ENCODE measurements around the gene SERPINA5. TPM values are rescaled to one million over a fixed set of nuclear protein-coding genes. Genes with fewer than 3 reads are reported as not detected.
"Not testable (repeated sequence)": the region's sequence is repeated elsewhere in the genome, so short reads cannot be mapped to it uniquely, and the experiment has no call there.

The SERPINA5 gene
- total RNA-seq, 1 donor from 2014 or later, result under 0.01 TPM

DNA sequence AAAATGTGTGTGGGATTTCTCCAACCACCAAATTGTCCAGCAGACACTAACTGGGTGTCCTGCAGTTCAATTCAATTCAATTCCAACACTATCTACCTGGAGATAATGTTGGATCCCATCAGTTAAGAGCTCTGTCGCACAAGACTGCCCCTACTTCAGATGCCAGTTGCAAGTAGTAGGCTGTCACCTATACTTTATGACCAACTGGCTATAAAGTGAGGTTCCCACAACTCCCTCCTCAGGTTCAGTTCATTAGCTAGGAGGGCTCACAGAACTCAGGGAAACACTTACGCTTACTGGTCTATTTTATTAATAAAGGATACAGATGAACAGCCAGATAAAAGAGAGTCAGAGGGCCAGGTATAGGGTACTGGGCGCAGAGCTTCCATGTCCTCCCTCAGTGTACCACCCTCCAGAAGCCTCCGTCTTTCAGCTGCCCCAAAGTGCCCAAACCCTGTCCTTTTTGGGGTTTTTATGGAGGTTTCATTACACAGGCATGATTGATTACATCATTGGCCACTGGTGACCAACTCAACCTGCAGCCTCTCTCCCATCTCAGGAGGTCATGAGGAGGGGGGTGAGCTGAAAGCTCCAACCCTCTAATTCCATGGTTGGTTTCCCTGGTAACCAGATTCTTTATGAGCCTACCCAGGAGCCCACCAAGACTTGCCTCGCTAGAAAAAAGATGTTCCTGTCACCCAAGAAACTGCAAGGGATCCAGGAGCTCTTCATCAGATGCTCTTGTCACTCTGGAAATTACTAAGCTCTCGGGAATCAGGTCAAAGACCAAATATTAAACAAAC lies 7.5 kb upstream of the SERPINA5 start:
- no peak for DNase-seq (ENCODE audit: low read depth in 2 of 2)

DNA sequence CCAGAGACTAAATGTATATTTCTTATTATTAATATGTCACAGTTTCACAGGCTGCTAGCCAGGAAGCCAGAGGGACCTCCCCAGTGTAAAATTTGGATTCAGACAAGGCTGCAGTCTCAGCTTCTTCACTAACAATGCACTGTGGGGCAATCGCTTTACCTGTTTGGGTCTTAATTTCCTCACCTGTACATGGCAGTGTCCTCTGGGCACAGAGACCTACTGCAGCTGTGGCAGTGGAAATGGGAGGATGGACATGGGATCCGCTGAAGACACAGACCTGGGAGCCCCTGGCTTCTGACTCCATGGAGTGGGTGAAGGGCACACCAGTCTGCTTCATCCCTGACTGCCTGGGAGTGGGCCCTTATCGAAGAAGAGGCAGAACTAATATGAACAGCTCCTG lies 6.9 kb upstream of the SERPINA5 start:
- DNase-seq (ENCODE audit: low read depth in 2 of 2), result no peak

DNA sequence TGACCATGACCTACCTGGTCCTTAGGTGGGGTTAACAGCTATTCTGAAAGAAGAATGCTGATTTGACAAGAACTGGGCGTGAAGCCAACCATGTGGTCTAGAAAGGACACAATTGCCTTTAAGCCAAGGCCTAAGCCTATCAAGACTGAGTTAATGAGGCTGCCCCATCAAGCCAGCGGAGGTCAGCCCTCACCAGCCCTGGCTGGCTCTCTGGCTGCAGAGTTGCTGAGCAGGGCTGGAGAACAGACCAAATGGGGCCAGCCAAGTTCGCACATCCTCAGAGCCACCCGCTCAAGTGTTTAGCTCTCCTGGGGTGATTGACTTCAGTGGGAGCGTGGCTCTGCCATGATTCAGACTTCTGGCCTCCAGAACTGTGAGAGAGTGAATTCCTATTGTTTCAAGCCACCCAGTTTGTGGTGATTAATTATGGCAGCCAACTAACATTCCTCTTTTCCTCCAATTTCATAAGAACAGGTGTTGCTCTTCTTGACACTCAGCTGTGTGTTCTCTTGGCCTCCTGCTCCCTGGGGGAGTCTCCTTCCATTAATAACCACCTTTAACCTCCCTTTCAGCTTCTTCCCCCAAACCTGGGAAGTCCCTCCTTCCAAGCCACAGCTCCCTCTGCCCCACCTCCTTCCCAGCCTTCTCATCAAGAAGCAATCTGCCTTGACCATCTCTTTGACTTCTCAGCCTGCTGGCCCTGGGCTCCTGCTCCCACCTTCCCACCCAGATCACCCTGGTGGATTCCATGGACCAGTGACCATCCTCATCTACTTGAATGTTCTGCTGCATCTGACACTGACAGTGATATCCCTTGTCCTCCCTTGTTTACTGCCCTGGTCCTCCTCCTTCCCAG lies 5.3 kb upstream of the SERPINA5 start:
- DNase-seq (ENCODE audit: low read depth in 2 of 2), result peak in 1 of 2 donors; percentile 76

DNA sequence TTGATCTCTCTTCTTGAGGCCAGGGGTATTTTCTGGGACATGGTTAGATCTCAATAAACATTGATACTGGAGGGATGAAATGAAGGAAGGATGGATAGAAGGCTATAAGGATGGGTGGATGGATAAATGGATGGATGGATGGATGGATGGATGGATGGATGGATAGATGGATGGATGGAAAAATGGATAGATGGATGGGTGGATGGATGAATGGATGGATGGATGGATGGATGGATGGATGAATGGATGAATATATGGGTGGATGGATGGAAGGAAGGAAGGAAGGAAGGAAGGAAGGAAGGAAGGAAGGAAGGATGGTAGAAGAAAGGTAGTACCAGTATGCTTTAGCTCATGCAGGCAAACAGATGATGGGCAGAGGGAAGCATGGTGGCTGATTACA lies 3.8 kb upstream of the SERPINA5 start:
- not testable (repeated sequence) for DNase-seq (ENCODE audit: low read depth in 2 of 2)

DNA sequence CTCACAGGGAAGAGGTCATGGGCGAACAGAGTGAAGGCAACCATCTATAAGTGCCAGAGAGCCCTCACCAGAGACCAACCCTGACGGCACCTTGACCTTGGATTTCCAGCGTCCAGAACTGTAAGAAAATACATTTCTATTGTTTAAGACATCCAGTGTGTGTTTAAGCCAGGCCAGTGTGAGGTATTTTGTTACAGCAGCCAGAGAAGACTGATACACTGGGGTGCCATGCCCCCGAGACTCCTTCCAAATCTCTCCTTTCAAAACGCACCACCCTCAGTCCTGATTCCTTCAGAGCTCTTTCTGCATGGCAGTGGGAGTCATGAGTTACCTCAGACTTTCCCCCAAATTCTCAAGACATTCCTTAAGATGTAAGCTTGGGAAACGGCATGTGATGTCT lies 2.5 kb upstream of the SERPINA5 start:
- DNase-seq (ENCODE audit: low read depth in 2 of 2), result no peak

DNA sequence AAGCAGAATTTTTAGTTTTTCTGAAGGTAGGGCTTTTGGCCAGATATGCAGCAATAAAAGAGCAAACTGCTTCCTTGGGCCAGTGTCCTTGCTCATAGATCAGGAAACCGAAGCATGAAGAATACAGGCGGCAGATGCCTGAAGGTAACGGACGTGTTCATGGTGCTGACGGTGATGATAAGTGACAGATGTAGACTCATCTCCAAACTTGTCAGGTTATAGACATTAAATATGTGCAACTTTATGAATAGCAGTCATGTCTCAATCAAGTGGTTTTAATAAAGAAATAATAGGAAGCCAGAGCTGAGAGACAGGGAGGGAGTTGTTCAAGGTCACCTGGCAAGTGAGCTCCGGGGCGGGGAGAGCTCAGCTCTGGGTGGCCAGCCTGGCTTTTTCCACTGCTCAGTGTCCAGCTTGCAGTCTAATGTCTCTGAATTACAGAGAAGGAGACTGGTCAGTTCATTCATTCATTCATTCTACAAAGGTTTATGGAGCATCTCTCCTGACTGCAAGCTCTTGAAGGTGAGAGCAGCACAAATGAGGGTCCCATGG lies 1.0 kb downstream of the SERPINA5 start:
- no peak for DNase-seq (ENCODE audit: low read depth in 2 of 2)

DNA sequence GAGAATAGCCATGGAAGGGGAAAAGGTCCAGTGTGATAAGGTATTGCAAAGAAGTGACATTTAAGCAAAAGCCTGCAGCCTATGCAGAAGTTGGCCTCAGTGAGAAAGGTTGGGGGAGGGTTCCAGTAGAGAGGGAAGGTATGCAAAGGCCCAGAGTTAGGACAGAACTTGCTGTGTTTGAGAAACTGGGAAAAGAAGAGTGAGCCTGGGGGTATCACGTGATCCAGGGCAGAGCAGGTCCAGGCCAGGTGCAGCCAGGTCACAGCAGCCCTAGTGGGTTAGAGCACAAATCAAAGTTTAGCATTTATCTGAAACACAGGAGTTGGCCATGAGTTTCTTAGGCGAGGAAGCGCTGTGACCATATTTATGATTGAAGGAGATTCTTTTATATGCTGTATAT lies 1.6 kb downstream of the SERPINA5 start:
- no peak for DNase-seq (ENCODE audit: low read depth in 2 of 2)

DNA sequence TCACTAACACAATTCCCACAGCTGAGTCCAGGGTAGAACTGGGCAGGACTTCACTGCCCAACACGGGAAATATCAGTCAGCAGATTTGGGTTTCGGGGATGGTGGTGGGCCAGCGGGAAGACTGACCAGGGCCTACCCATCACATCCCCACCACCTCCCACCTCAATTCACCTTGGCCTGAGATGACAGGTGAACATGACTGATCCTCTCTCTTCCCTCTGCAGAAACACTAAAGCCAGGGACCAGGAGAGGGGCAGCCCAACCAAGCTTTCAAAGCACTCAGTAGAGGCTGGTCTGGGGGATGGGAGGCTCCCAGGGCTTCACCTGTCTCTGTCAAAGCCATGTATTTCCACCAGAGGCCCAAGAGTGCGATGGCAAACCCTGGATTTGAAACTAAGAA lies 2.3 kb downstream of the SERPINA5 start:
- no peak for DNase-seq (ENCODE audit: low read depth in 2 of 2)

DNA sequence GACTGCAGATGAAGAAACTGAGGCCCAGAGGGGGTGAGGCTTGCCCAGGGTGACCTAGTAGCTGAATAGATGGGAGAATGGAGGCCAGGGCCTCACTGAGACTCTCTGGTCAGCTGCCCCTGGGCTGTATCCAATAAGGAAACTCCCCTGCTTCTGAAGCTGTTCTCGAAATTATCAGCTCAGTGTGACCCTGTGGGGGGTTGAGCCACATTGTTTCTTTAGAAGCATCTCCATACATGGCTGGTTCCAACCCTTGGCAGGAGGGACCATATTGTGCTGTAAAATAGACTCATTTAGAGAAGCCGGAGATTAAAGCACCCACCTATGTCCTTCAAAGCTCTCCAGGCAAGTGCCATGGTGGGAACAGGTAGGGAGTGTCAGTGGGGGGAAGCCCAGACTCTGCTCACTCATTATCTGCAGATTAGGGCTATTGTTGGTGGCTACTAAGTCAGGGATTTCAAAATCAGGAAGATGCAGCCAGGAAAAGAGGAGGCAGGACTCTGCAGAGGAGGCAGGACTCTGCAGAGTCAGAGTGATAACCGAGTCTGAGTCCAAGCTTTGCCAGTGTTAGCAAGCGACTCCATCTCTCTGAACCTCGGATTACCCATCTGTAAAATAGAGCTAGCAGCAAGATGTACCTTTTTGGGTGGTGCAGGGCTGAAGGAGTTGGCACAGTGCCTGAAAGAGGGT lies 3.5 kb downstream of the SERPINA5 start:
- DNase-seq (ENCODE audit: low read depth in 2 of 2), result no peak

DNA sequence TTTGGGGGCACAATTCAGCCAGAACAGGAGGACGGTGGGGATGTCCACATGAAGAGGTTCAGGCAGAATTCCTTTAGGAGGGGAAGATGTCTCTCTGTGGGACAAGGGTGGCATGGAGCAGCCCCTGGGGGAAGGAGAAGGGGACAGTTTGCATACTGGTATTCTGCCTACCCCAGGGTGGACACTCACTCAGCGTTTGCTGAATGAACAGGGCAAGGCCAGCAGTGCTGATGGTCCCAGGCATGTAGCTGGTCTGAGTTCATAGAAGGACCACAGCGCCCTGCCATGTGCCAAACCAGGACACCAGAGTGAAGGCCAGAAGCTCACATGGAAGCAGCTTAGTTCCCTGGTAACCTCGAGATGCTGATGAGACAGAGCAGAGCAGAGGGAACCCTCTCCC lies 5.4 kb downstream of the SERPINA5 start:
- DNase-seq (ENCODE audit: low read depth in 2 of 2), result no peak

DNA sequence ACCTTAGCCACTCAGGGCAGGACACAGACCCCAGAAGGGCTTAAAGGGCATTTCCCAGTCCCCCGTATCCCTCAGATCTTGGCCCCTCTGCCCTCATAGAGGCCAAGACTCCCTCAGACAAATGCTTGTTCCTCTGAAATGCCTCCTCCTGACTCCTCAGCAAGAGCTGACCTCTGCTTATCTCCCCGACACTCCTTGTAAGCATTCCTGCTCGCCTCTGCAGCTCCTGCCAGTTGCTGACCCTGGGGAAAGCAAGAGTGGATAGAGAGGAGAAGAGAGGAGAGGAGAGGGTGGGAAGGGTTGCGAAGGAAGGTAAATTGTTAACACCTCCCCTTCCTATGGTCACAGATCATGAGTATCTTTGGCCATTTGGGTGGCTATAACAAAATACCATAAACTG lies 7.1 kb downstream of the SERPINA5 start:
- DNase-seq (ENCODE audit: low read depth in 2 of 2), result no peak

DNA sequence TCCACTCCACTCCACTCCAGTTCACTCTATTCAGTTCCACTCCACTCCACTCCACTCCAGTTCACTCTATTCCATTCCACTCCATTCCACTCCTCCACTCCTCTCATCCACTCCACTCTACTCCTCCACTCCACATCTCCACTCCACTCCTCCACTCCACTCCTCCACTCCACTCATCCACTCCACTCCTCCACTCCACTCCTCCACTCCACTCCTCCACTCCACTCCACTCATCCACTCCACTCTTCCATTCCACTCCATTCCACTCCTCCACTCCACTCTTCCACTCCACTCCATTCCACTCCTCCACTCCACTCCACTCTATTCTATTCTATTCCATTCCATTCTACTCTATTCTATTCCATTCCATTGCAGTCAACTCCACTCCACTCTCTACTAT lies 9.8 kb downstream of the SERPINA5 start:
- no peak for DNase-seq (ENCODE audit: low read depth in 2 of 2)

DNA sequence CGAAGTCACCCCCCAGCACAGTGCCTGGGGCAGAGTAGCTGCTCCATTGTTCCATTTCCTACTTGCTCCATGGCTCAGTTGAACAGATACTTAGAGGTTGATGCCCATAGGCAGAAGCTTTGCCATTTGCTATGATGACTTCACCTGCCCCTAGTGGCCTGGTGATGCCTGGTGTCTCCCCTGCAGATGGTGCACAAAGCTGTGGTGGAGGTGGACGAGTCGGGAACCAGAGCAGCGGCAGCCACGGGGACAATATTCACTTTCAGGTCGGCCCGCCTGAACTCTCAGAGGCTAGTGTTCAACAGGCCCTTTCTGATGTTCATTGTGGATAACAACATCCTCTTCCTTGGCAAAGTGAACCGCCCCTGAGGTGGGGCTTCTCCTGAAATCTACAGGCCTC lies 10.6 kb downstream of the SERPINA5 start:
- DNase-seq (ENCODE audit: low read depth in 2 of 2), result no peak

DNA sequence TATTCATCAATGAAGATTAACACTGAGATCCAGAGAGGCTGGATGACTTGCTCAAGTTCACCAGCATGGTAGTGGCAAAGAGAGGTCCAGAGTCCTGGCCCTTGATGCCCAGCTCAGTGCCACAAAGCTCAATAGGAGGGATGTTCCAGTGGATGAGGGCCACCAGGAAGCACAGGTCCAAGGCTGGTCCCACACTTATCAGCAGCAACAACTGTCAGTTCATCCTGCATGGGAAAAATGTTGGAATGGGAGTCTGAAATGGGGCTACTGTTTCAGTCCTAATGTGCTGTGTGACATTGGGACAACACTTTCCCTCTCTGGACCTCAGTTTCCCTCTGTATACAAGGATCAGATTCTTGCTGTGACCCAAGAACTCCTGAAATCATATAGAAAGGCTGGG lies 11.2 kb downstream of the SERPINA5 start:
- no peak for DNase-seq (ENCODE audit: low read depth in 2 of 2)

DNA sequence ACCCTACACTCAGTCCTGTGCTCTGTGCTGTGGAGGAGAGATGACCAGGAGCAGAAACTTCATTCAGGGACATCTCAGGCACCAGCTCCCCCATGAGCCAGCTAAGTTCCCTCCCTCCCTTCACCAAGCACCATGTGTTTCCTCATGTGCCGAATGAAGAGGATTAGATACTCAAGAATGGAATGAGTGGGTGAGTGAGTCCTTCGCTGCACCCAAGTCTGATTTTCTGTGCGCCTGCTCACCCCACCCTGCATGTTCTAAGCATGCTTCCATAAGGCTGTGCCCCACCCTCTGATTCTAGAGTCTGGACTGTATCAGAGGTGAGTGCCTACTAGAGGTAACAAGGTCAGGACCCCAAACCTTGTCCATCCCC lies 12.1 kb downstream of the SERPINA5 start:
- no peak for DNase-seq (ENCODE audit: low read depth in 2 of 2)

DNA sequence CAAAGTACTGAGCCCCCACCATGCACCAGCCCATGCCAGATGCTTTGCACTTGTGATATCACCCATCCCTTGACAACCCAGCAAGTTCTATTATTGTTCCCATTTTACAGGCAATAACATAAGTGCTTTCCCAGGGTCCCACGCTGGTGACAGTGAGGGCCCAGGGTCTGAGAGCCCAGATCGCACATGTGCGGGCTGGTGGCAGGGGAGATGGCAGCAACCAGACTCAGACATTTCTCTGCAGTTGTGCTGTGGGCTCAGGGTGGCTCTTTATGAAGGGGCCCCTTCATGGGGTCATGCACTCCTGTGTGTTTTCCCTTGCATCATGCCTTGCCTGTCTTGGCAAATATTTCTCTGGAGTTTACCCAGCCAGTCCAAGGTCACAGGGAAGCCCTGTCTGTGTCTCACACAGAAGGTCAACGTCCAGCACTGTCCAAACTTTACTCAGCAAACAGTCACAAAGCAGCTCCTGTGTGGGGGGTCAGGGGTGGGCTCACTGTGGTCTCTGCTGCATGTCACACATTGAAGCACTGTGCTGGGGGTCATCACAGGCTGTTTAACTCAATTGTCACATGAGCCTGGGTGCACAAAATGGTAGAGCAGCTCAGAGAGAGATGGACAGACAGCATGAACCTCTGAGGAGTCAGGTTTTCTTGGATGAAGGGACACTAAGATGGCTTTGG lies 12.7 kb downstream of the SERPINA5 start:
- no peak for DNase-seq (ENCODE audit: low read depth in 2 of 2)

DNA sequence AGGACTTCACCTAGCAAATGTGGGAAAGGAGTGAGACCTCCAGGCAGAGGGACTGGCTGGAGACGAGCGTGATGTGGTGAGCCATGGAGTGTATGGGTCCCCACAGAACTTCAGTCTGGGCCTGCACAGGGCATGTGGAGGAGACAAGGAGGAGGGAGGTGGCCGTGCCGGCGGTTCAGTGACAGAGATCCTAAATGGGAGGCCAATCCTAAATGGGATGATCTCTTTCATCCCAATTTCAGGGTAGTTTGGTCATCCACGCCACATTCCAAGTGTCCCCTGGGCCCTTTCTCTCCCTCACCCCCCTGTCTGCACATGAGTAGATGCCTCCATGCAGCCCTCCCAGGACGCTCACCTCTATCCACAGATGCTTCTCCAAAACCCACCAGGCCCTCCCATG lies 13.2 kb downstream of the SERPINA5 start:
- DNase-seq (ENCODE audit: low read depth in 2 of 2), result no peak

DNA sequence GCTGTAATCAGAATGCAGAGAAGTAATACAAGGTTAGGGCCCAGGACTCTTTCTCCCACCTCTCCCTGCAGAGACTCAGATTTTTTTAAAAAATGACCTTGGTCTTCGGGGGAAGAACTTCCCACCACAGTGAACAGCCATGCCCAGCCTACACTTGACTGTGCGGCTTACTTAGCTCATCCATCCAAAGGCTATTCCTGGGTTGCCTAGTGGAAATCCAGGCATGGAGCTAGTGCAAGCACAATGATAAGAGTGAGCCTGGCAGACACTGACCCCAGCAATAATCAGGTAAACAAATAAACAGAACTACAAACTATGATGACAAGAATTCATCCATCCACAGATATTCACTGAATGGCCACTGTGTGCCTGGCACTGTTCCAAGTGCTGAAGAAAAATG lies 14.7 kb downstream of the SERPINA5 start:
- DNase-seq (ENCODE audit: low read depth in 2 of 2), result no peak

DNA sequence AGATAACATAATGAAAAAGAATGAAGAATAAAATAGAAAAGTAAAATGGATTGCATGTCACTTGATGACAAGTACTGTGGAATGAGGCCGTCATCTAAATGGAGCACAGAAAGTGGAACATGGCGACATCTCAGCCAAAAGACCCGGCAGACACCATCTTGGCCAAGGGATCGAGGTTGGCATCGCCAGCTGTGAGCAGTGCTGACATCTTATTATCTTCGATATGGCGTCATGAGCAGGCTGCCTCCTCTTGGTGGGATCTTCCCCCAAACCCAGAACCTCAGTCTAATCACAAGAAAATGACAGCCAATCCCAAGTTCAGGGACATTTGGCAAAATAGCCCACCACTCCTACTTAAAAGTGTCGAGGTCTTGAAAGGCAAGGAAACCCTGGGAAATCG lies 15.1 kb downstream of the SERPINA5 start:
- DNase-seq (ENCODE audit: low read depth in 2 of 2), result no peak

DNA sequence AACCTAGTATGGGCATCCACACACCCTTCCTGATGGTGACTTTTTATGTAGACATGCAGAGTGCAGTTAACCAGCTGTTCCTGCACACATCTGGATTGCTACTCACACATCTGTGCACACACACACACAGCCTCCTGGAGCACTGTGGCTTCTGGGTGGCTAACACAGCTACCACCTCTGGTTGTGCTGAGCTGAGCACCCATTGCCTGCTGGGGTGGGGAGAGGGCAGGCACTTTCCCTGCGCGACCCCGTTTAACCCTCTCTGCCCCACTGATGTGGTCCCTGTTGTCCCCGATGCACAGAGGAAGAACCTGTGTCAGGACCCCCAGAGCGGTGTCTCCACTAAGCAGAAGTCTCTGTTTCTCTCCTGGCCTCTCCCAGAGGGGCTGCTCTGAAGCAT lies 16.6 kb downstream of the SERPINA5 start:
- no peak for DNase-seq (ENCODE audit: low read depth in 2 of 2)

DNA sequence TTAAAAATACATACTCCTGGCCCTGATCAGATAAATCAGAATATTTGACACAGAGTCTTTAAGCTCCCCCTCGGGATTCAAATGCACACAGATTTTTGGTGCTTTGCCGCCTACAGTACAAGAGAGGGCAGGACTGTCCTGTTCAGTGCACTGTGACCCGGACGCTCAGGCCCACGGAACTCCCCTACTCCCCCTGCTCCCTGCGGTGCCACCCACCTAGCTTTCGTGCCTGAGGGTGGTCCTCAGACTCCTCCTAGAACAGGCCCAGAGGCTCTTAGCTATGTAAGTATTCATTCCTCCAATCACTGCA lies 17.2 kb downstream of the SERPINA5 start:
- no peak for DNase-seq (ENCODE audit: low read depth in 2 of 2)

All from lung microvascular endothelial cell (primary cell).